Retinal pigment epithelial cell (primary cell): ENCODE data around the gene PFKM.

Source experiments
- DNase-seq: peaks from one replicate; pipeline ENCODE4 v3.0.0-alpha.2; 2010; ENCODE audit warnings: low read depth
- H3K4me3 ChIP-seq: 2 replicates; pipeline ENCODE4 v1.5.1; 2011; ENCODE audit warnings: mild to moderate bottlenecking, low read length, control low read depth, moderate library complexity
- CTCF ChIP-seq: conservative IDR thresholded peaks from 2 replicates; pipeline ENCODE4 v1.5.1; 2011; ENCODE audit warnings: low read depth, low read length, control low read depth, inconsistent platforms

PFKM gene

GRCh38 chr12:48156652-48157017 lies 37.5 kb downstream of the PFKM start:
- no peak for DNase-seq
- peak overlapping the region; percentile 100 for H3K4me3 ChIP-seq
- no peak for TF ChIP-seq CTCF

- peak; percentile 48 for TF ChIP-seq CTCF
- peak within 1 kb of the TSS; percentile 100 for H3K4me3 ChIP-seq
- DNase-seq, result peak; percentile 93
Observed at GRCh38 chr12:48157018-48157888, 38.1 kb downstream of the PFKM start, which contains the start of gene ASB8. Gene ASB8, minus strand, starts transcription at chr12:48157515. Its CDS starts 4,019 bp downstream, at chr12:48153496.

GRCh38 chr12:48157889-48158370 lies 38.8 kb downstream of the PFKM start:
- TF ChIP-seq CTCF, result no peak
- no peak for DNase-seq

GRCh38 chr12:48160046-48160445 lies 40.9 kb downstream of the PFKM start:
- TF ChIP-seq CTCF, result no peak
- no peak for DNase-seq

More at GRCh38 chr12:48157889-48158370, 38.8 kb downstream of the PFKM start:
- peak overlapping the region; percentile 100 for H3K4me3 ChIP-seq

GRCh38 chr12:48160807-48161206 lies 41.6 kb downstream of the PFKM start:
- DNase-seq, result no peak
- TF ChIP-seq CTCF, result no peak
- H3K4me3 ChIP-seq, result no peak overlapping the region

More at GRCh38 chr12:48160046-48160445, 40.9 kb downstream of the PFKM start:
- H3K4me3 ChIP-seq, result no peak overlapping the region

- no peak for DNase-seq
- TF ChIP-seq CTCF, result no peak
- H3K4me3 ChIP-seq, result no peak overlapping the region
Observed at GRCh38 chr12:48163150-48163747, 44.1 kb downstream of the PFKM start.

GRCh38 chr12:48164451-48164850 lies 45.3 kb downstream of the PFKM start:
- no peak for DNase-seq
- no peak for TF ChIP-seq CTCF
- H3K4me3 ChIP-seq, result no peak overlapping the region
